A549 (cell line): Measurements from ENCODE around the gene MIPOL1. TPM values are rescaled to one million over a fixed set of nuclear protein-coding genes. Genes with fewer than 3 reads are reported as not detected.

Experiments
- ATAC-seq, 2 experiments: fragments of 200-7000 bp in 1 of 2; fragments of >200 bp in 1 of 2; cut with Nextera tagmentation in 1 of 2; cut with Tn5 transposase in 1 of 2; 3 replicates each; pipeline versions ENCODE4 v1.8.0 to v1.9.1; 2018 to 2020; ENCODE audit warnings: mild to moderate bottlenecking in 1 of 2, moderate library complexity in 1 of 2
- CTCF ChIA-PET: fragments of 300-600 bp; sonication (Branson Sonifier 250); formaldehyde crosslinking; extraction: SDS; loops from one replicate; lab custom pipeline; 2021; ENCODE audit warnings: antibody characterized with exemption, inconsistent platforms; lab: Yijun Ruan, JAX
- POLR2A ChIA-PET: fragments of 350-600 bp; formaldehyde crosslinking; extraction: SDS; loops from one replicate; lab custom pipeline; 2021; ENCODE audit warnings: antibody characterized with exemption, inconsistent platforms; lab: Yijun Ruan, JAX
- DNase-seq, 2 experiments: peaks; one replicate each; pipeline versions ENCODE4 v3.0.0 to v3.0.0-alpha.2; 2011 to 2016; ENCODE audit warnings: low read depth in 1 of 2, low spot score in 1 of 2
- FAIRE-seq: peaks from 2 replicates; lab custom pipeline; 2011; peaks lifted over from hg19 to GRCh38; lab: Jason Lieb, UNC
- H3K27ac ChIP-seq, 2 experiments: fragments of >200 bp; sonication (Bioruptor Twin); formaldehyde crosslinking; 3 replicates each; pipeline ENCODE4 v1.5.1; 2016 to 2017
- H3K4me1 ChIP-seq: fragments of >200 bp; sonication (Bioruptor Twin); formaldehyde crosslinking; 3 replicates; pipeline ENCODE4 v1.6.1; 2016
- H3K4me2 ChIP-seq: fragments of >200 bp; sonication (Bioruptor Twin); formaldehyde crosslinking; 3 replicates; pipeline ENCODE4 v1.6.1; 2016
- H3K4me3 ChIP-seq: fragments of >200 bp; sonication (Bioruptor Twin); formaldehyde crosslinking; 3 replicates; pipeline ENCODE4 v1.5.1; 2016
- H3K9me3 ChIP-seq: fragments of >200 bp; sonication (Bioruptor Twin); formaldehyde crosslinking; 3 replicates; pipeline ENCODE4 v1.6.1; 2016
- BHLHE40 ChIP-seq: IDR thresholded peaks from 2 replicates; pipeline ENCODE4 v1.6.1; 2012; ENCODE audit warnings: low read depth, low read length, inconsistent platforms
- CHD2 ChIP-seq: fragments of 150-350 bp; IDR thresholded peaks from 2 replicates; pipeline ENCODE4 v1.6.1; 2014; ENCODE audit warnings: low read length; ENCODE audit not compliant: partially characterized antibody
- EHF ChIP-seq: fragments of 250-450 bp; sonication (Bioruptor Pico); IDR thresholded peaks from 2 replicates; pipeline ENCODE4 v1.5.0; 2020; ENCODE audit warnings: mild to moderate bottlenecking
- ESRRA ChIP-seq: fragments of 150-350 bp; IDR thresholded peaks from 2 replicates; pipeline ENCODE4 v1.6.1; 2014; ENCODE audit warnings: mild to moderate bottlenecking, low read length, borderline replicate concordance
- FOSB ChIP-seq: fragments of 250-450 bp; sonication (Bioruptor Pico); IDR thresholded peaks from 2 replicates; pipeline ENCODE4 v1.5.0; 2020; ENCODE audit warnings: mild to moderate bottlenecking, moderate library complexity
- FOXS1 ChIP-seq: fragments of 250-450 bp; sonication (Bioruptor Pico); IDR thresholded peaks from 2 replicates; pipeline ENCODE4 v1.5.0; 2020; ENCODE audit warnings: mild to moderate bottlenecking, moderate library complexity
- HDAC2 ChIP-seq: fragments of 200-600 bp; sonication (generic); IDR thresholded peaks from 2 replicates; pipeline ENCODE4 v1.6.1; 2016
- HOXB5 ChIP-seq: fragments of 250-450 bp; sonication (Bioruptor Pico); IDR thresholded peaks from 2 replicates; pipeline ENCODE4 v1.5.0; 2020; ENCODE audit warnings: mild to moderate bottlenecking, moderate library complexity
- JUN ChIP-seq, 2 experiments: fragments of >200 bp; sonication (Bioruptor Twin); formaldehyde crosslinking; IDR thresholded peaks; 2 replicates in 1 of 2; 3 replicates in 1 of 2; pipeline ENCODE4 v1.6.1; 2016 to 2017
- JUNB ChIP-seq: fragments of >200 bp; sonication (Bioruptor Twin); formaldehyde crosslinking; IDR thresholded peaks from 2 replicates; pipeline ENCODE4 v1.6.1; 2016
- KDM1A ChIP-seq: fragments of 200-600 bp; sonication (generic); IDR thresholded peaks from 2 replicates; pipeline ENCODE4 v1.6.1; 2016; ENCODE audit warnings: low read depth, mild to moderate bottlenecking
- KDM5A ChIP-seq: fragments of 200-600 bp; sonication (generic); IDR thresholded peaks from 2 replicates; pipeline ENCODE4 v1.6.1; 2016; ENCODE audit warnings: antibody characterized with exemption, mild to moderate bottlenecking
- MAZ ChIP-seq: fragments of 150-350 bp; IDR thresholded peaks from 2 replicates; pipeline ENCODE4 v1.6.1; 2014; ENCODE audit warnings: antibody characterized with exemption, low read depth, low read length, borderline replicate concordance
- NFE2L2 ChIP-seq: fragments of 150-350 bp; conservative IDR thresholded peaks from 2 replicates; pipeline ENCODE4 v1.6.1; 2014; ENCODE audit warnings: low read length
- NPAS2 ChIP-seq: fragments of 250-450 bp; sonication (Bioruptor Pico); IDR thresholded peaks from 2 replicates; pipeline ENCODE4 v1.8.0; 2022; ENCODE audit warnings: mild to moderate bottlenecking, moderate library complexity, borderline replicate concordance
- PHF8 ChIP-seq: fragments of 200-600 bp; sonication (generic); IDR thresholded peaks from 2 replicates; pipeline ENCODE4 v1.6.1; 2016; ENCODE audit warnings: low read depth, mild to moderate bottlenecking, antibody characterized with exemption, moderate library complexity, borderline replicate concordance
- POLR2A ChIP-seq: IDR thresholded peaks from 2 replicates; pipeline ENCODE4 v1.6.1; 2012; ENCODE audit warnings: mild to moderate bottlenecking, low read length
- RAD21 ChIP-seq, 2 experiments: fragments of >200 bp in 1 of 2; sonication (Bioruptor Twin) in 1 of 2; formaldehyde crosslinking in 1 of 2; IDR thresholded peaks in 1 of 2; conservative IDR thresholded peaks in 1 of 2; 2 replicates in 1 of 2; 3 replicates in 1 of 2; pipeline ENCODE4 v1.6.1; 2012 to 2018; ENCODE audit warnings: inconsistent platforms in 1 of 2
- SMC3 ChIP-seq: fragments of >200 bp; sonication (Bioruptor Twin); formaldehyde crosslinking; IDR thresholded peaks from 3 replicates; pipeline ENCODE4 v1.6.1; 2018; ENCODE audit warnings: inconsistent platforms
- ZFP36 ChIP-seq: fragments of 450-650 bp; IDR thresholded peaks from 2 replicates; pipeline ENCODE4 v1.6.1; 2014; ENCODE audit warnings: borderline replicate concordance; ENCODE audit not compliant: partially characterized antibody
- ZNF302 ChIP-seq: fragments of 250-450 bp; sonication (Bioruptor Pico); IDR thresholded peaks from 2 replicates; pipeline ENCODE4 v1.9.0; 2021; ENCODE audit warnings: inconsistent platforms, mild to moderate bottlenecking, moderate library complexity
- ZSCAN20 ChIP-seq: fragments of 250-450 bp; sonication (Bioruptor Pico); IDR thresholded peaks from 2 replicates; pipeline ENCODE4 v1.8.0; 2022; ENCODE audit warnings: mild to moderate bottlenecking, moderate library complexity
- WGBS: methylation state at CpG from one replicate; pipeline ENCODE4 v1.1.6; 2017; ENCODE audit errors: missing lambda C conversion rate; 5-methylcytosine and 5-hydroxymethylcytosine counted together
- polyA plus RNA-seq, 4 experiments: library from polyadenylated mRNA; depleted of rRNA in 3 of 4; stranded (reverse); fragments of >200 nt; fragmentation: RNase III in 1 of 4; extraction: RNeasy Plus Mini Kit Qiagen cat#74134 plus additional on column Dnase treatment in 1 of 4; gene quantifications; 2 replicates in 3 of 4; 3 replicates in 1 of 4; pipeline ENCODE4 v1.2.3, GENCODE V29; 2011 to 2017
- TF ChIP-seq, protein P1 (sequence below): fragments of >200 bp; sonication (Bioruptor Twin); formaldehyde crosslinking; IDR thresholded peaks from 3 replicates; pipeline ENCODE4 v1.5.1; 2016
- TF ChIP-seq, protein P2 (sequence below): fragments of 450-650 bp; IDR thresholded peaks from 2 replicates; pipeline ENCODE4 v1.6.1; 2014; ENCODE audit warnings: antibody characterized with exemption
- TF ChIP-seq, protein P3 (sequence below): fragments of >200 bp; sonication (Bioruptor Twin); formaldehyde crosslinking; IDR thresholded peaks from 3 replicates; pipeline ENCODE4 v1.6.1; 2016

MIPOL1 gene
- polyA plus RNA-seq, 2 of the 4 experiments (the other 2 are of a cell fraction): 5.2 to 13.4 TPM

DNA sequence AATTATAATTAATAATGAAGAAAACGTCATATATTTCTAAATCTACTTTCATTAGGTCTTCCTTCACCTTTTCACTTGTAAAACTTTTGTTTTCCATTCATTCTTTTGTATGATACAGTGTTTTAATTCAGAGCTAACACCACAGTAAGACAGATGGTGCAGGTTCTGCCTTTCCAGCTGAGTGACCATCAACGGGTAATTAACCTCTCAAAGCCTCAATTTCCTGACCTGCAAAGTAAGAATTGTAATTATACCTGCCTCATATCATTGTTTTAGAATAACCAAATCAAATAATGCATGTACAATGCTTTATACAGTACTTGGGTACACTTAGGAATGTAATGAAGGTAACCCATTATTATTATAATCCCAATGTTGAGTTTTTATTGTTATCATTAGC lies 239.8 kb downstream of the MIPOL1 start:
- POLR2A ChIA-PET: no interaction called here
- DNase-seq: no peak
- FAIRE-seq: no peak
- no peak for ATAC-seq
- H3K9me3 ChIP-seq: no peaks in the 10 kb centered on the region
- H3K4me2 ChIP-seq: no peak overlapping the region
- 58% methylated on average over 2 of the region's 2 CpGs for WGBS
- no peak overlapping the region for H3K27ac ChIP-seq
- TF ChIP-seq KDM5A (no peak), MAZ (no peak), ESRRA (no peak), SMC3 (no peak), ZNF302 (CRISPR knock-in tag) (no peak), KDM1A (no peak), FOXS1 (CRISPR knock-in tag) (no peak), POLR2A (no peak), RAD21 (conservative IDR thresholded peaks at IDR 0.05 in 1 of 2, IDR thresholded peaks at IDR 0.05 in 1 of 2) (no peak), HOXB5 (CRISPR knock-in tag) (no peak), FOSB (CRISPR knock-in tag) (no peak), NPAS2 (CRISPR knock-in tag) (no peak), JUN (IDR thresholded peaks at IDR 0.05) (no peak), ZFP36 (no peak), JUNB (no peak), EHF (CRISPR knock-in tag) (no peak), BHLHE40 (no peak), ZSCAN20 (no peak)
- TF ChIP-seq, protein P1, sequence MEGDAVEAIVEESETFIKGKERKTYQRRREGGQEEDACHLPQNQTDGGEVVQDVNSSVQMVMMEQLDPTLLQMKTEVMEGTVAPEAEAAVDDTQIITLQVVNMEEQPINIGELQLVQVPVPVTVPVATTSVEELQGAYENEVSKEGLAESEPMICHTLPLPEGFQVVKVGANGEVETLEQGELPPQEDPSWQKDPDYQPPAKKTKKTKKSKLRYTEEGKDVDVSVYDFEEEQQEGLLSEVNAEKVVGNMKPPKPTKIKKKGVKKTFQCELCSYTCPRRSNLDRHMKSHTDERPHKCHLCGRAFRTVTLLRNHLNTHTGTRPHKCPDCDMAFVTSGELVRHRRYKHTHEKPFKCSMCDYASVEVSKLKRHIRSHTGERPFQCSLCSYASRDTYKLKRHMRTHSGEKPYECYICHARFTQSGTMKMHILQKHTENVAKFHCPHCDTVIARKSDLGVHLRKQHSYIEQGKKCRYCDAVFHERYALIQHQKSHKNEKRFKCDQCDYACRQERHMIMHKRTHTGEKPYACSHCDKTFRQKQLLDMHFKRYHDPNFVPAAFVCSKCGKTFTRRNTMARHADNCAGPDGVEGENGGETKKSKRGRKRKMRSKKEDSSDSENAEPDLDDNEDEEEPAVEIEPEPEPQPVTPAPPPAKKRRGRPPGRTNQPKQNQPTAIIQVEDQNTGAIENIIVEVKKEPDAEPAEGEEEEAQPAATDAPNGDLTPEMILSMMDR: no peak
- no peak overlapping the region for H3K4me3 ChIP-seq
- CTCF ChIA-PET: interaction anchor here (0.7 kb wide), 1 partner anchor 43 kb away, joined by 3 read pairs; no protein-coding TSS in a partner anchor
- H3K4me1 ChIP-seq: peaks cover 13% of the 10 kb centered on the region

DNA sequence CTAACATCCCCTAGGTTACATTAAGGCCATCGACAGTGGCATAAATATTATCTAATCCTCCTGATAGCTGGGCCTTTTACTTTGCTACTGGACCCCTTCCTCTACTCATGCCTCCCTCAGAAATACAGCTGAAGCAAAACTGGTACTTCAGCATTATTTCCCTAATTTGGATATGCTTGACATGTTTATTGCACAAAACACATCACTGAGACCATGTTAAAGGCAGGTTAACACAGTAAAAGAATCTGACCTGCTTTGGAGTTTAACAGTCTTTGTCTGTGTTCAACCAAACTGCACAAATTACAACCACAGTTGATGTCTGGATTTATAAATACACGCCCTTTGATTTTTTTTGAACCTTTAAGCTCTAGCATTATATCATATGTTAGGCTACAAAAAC lies 240.7 kb downstream of the MIPOL1 start:
- ChIA-PET CTCF (no interaction called here), POLR2A (no interaction called here)
- DNase-seq (no peak), ATAC-seq (no peak), FAIRE-seq (no peak)
- TF ChIP-seq, protein P2, sequence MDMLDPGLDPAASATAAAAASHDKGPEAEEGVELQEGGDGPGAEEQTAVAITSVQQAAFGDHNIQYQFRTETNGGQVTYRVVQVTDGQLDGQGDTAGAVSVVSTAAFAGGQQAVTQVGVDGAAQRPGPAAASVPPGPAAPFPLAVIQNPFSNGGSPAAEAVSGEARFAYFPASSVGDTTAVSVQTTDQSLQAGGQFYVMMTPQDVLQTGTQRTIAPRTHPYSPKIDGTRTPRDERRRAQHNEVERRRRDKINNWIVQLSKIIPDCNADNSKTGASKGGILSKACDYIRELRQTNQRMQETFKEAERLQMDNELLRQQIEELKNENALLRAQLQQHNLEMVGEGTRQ: no peak
- TF ChIP-seq FOXS1 (CRISPR knock-in tag) (no peak), CHD2 (no peak), BHLHE40 (no peak), PHF8 (no peak), NFE2L2 (no peak), HDAC2 (no peak)
- TF ChIP-seq, protein P3, sequence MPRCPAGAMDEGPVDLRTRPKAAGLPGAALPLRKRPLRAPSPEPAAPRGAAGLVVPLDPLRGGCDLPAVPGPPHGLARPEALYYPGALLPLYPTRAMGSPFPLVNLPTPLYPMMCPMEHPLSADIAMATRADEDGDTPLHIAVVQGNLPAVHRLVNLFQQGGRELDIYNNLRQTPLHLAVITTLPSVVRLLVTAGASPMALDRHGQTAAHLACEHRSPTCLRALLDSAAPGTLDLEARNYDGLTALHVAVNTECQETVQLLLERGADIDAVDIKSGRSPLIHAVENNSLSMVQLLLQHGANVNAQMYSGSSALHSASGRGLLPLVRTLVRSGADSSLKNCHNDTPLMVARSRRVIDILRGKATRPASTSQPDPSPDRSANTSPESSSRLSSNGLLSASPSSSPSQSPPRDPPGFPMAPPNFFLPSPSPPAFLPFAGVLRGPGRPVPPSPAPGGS: no peak
- TF ChIP-seq, protein P1: no peak
- 88% methylated on average over 2 of the region's 2 CpGs for WGBS
- Histone ChIP-seq H3K9me3 (no peaks in the 10 kb centered on the region), H3K4me3 (no peak overlapping the region), H3K4me2 (no peak overlapping the region), H3K27ac (no peak overlapping the region), H3K4me1 (peaks cover 13% of the 10 kb centered on the region)
